Body of pancreas (tissue), 4 donors: ENCODE data around the gene TNFAIP8L1. TPM values are rescaled to one million over a fixed set of nuclear protein-coding genes. Genes with fewer than 3 reads are reported as not detected.

ENCODE experiments used
- ATAC-seq: fragments of 150-250 bp; one replicate; pipeline ENCODE4 v1.9.1; 2016
- DNase-seq, 4 donors: peaks; one replicate each; pipeline ENCODE4 v3.0.0-alpha.2; 2019
- H3K27ac ChIP-seq, 4 donors: fragments of 200-600 bp; sonication (generic); 1 replicate in 3 of 4; 2 replicates in 1 of 4; pipeline versions ENCODE4 v1.5.1 to v1.6.1; 2016 to 2019; ENCODE audit warnings: mild to moderate bottlenecking in 1 of 4, mixed read lengths in 1 of 4, moderate library complexity in 1 of 4
- H3K27me3 ChIP-seq, 2 donors: fragments of 200-600 bp; sonication (generic); one replicate each; pipeline ENCODE4 v1.6.0; 2016; ENCODE audit warnings: mild to moderate bottlenecking in 1 of 2
- H3K36me3 ChIP-seq, 2 donors: fragments of 200-600 bp; sonication (generic); replicated peaks in 1 of 2; 2 replicates each; pipeline ENCODE4 v1.5.1; 2016; ENCODE audit warnings: low read depth in 2 of 2; ENCODE audit not compliant: insufficient read depth in 1 of 2
- H3K4me1 ChIP-seq: fragments of 200-600 bp; sonication (generic); one replicate; pipeline ENCODE4 v1.6.0; 2016
- H3K4me3 ChIP-seq, 2 donors: fragments of 200-600 bp; sonication (generic); 1 replicate in 1 of 2; 2 replicates in 1 of 2; pipeline ENCODE4 v1.5.1; 2016 to 2019
- H3K9me3 ChIP-seq, 3 donors: fragments of 200-600 bp; sonication (generic); 1 replicate in 2 of 3; 2 replicates in 1 of 3; pipeline ENCODE4 v1.5.1; 2016
- CTCF ChIP-seq, 7 experiments: fragments of 450-650 bp in 4 of 7; fragments of 200-600 bp in 3 of 7; sonication (generic) in 3 of 7; IDR thresholded peaks; one replicate each; pipeline ENCODE4 v1.5.1; 2016 to 2019; ENCODE audit warnings: antibody characterized with exemption in 7 of 7
- POLR2A ChIP-seq, 3 donors: fragments of 450-650 bp; IDR thresholded peaks; one replicate each; pipeline ENCODE4 v1.6.1; 2016; ENCODE audit warnings: antibody characterized with exemption in 3 of 3, mild to moderate bottlenecking in 2 of 3
- WGBS, 2 donors: methylation state at CpG; one replicate each; pipeline ENCODE4 v1.1.5; 2017; 5-methylcytosine and 5-hydroxymethylcytosine counted together
- intact Hi-C: fragments of 100-400 bp; cut with DNase I; formaldehyde crosslinking; loops from one replicate; pipeline ENCODE4 v1.15.1; 2023
- total RNA-seq, 2 donors: library from RNA; depleted of rRNA; stranded (reverse); fragments of >200 nt; gene quantifications; one replicate each; pipeline ENCODE4 v1.1.0, GENCODE V29; 2016

Gene TNFAIP8L1
- total RNA-seq, 2 donors from 2014 or later, result 3.4 to 5.3 TPM

DNA sequence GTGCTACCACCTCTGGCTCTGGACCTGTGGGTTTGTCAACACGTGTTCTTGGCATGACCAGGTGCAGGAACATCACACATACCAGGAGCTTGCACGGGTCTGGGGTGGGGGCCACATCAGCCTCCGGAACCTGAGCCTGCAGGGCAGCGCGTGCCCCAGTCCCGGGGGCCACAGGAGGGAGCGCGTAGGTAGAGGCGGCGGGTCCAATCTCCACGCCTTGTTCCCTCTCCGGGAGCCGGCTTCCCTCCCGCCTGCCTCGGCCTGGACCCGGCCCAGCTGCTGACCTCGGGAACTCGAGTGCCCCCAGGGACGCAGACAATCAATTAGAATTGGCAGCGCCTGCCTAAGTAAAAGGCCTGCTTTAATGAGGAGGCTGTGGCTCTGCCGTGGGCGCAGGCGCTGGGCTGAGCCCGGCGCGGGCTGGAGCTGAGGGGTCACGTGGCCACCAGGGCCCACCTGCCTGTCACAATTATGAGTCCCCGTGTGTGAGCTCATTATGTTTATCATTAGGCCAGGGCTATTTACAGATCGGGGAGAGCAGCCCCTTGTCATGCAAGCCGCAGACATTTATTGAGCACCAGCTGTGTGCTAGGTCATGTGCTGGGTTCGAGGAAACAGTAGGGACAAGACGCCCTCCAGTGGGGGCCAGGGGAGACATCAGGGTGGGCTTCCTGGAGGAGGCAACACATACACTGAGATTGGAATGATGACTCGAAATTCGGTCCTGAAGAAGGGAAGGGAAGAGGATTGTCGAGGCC is 32.2 kb upstream of the TNFAIP8L1 start:
- peak; percentile 64 to 76 (median 73) for DNase-seq
- Histone ChIP-seq H3K36me3 (no peaks in the 10 kb centered on the region), H3K9me3 (no peaks in the 10 kb centered on the region), H3K27me3 (no peaks in the 10 kb centered on the region), H3K4me3 (no peak overlapping the region), H3K27ac (peak overlapping the region in 3 of 4 donors; percentile 29 to 41 (median 41)), H3K4me1 (peaks cover 14% of the 10 kb centered on the region)
- peak; percentile 87 for ATAC-seq
- WGBS, 2 donors, result 6 to 24% methylated on average over 8 to 35 of the region's 35 CpGs
- intact Hi-C loops, result no loop called here
- TF ChIP-seq CTCF (IDR thresholded peaks at IDR 0.05), result peak in 1 of 7 experiments; percentile 7
- no peak for TF ChIP-seq POLR2A (IDR thresholded peaks at IDR 0.05)

DNA sequence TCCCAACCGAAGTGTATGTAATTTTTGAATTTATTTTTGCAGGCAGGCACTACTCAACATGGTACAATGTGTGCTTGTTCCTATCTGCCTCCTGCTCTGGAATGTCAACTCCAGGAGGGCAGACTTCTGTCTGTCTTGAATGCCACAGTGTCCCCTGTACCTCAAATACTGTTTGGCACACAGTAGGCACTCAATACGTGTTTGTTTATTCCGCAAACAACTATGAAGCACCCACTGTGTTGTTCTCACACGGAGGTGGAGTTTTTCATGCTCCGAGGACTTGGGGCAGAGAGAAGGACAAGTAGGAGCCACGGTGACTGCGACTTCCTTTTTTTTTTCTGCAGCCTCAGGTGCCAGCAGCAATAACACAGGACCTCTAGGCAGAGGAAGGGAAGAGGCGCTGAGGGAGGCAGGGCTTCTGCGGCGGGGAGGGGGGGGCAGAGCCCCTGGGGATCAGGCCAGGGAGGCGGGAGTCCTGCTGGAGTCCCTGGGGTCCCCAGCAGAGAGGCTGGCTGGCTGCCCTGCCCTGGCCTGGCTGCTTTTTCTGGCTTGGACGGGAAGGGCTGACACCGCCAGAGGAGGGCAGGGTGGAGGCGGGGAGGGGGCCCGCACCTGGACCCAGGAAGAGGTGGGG is 29.3 kb upstream of the TNFAIP8L1 start:
- ATAC-seq, result peak; percentile 28
- no peak for TF ChIP-seq POLR2A (IDR thresholded peaks at IDR 0.05)
- TF ChIP-seq CTCF (IDR thresholded peaks at IDR 0.05), result peak in 1 of 7 experiments; percentile 4
- DNase-seq, result peak in 3 of 4 donors; percentile 33 to 59 (median 51)
- intact Hi-C loops, result no loop called here
- no peaks in the 10 kb centered on the region for H3K27me3 ChIP-seq
- no peaks in the 10 kb centered on the region for H3K36me3 ChIP-seq
- WGBS, 2 donors, result 15 to 22% methylated on average over 12 to 15 of the region's 15 CpGs
- H3K4me3 ChIP-seq, result no peak overlapping the region
- no peaks in the 10 kb centered on the region for H3K9me3 ChIP-seq
- H3K4me1 ChIP-seq, result peaks cover 14% of the 10 kb centered on the region
- H3K27ac ChIP-seq, result peak overlapping the region in 2 of 4 donors; percentile 6 to 37

DNA sequence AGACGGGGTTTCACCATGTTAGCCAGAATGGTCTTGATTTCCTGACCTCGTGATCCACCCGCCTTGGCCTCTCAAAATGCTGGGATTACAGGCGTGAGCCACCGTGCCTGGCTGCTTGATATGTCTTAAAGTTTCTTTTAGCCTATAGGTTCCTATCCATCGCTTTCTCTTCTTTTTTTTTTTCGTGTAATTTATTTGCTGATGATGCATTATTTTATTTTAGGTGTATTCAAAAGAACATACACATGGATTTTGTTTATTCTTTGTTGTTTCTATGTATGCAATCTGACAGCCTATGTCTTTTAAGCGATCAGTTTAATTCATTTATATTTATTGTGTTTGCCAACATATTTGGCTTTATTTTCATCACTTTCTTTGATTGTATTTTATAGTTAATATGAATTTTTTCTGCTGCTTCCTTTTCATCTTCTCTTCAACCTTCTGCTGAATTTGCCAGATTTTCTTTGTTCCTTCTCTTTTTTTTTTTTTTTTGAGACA is 26.0 kb upstream of the TNFAIP8L1 start:
- Histone ChIP-seq H3K36me3 (no peaks in the 10 kb centered on the region), H3K4me3 (no peak overlapping the region), H3K9me3 (no peaks in the 10 kb centered on the region), H3K4me1 (peaks cover 9% of the 10 kb centered on the region), H3K27me3 (no peaks in the 10 kb centered on the region), H3K27ac (no peak overlapping the region)
- 92 to 94% methylated on average over 8 of the region's 8 CpGs for WGBS, 2 donors
- intact Hi-C loops, result no loop called here
- DNase-seq (no peak), ATAC-seq (no peak)
- TF ChIP-seq CTCF (IDR thresholded peaks at IDR 0.05) (no peak), POLR2A (IDR thresholded peaks at IDR 0.05) (no peak)

GRCh38 chr19:4618019-4618418 is 21.3 kb upstream of the TNFAIP8L1 start:
- ATAC-seq, result no peak
- no peaks in the 10 kb centered on the region for H3K27me3 ChIP-seq
- H3K36me3 ChIP-seq, result no peaks in the 10 kb centered on the region
- no peak overlapping the region for H3K4me3 ChIP-seq
- DNase-seq, result no peak
- no peaks in the 10 kb centered on the region for H3K4me1 ChIP-seq
- no peaks in the 10 kb centered on the region for H3K9me3 ChIP-seq
- intact Hi-C loops, result no loop called here
- 39 to 47% methylated on average over 6 of the region's 6 CpGs for WGBS, 2 donors
- no peak for TF ChIP-seq POLR2A (IDR thresholded peaks at IDR 0.05)
- TF ChIP-seq CTCF (IDR thresholded peaks at IDR 0.05), result no peak
- H3K27ac ChIP-seq, result no peak overlapping the region
